NOMO-1 (cell line): Measurements from ENCODE around the gene SLC39A5.
"Not testable (repeated sequence)": the region's sequence is repeated elsewhere in the genome, so short reads cannot be mapped to it uniquely, and the experiment has no call there.

Experiments used
- DNase-seq, 2 experiments: peaks; one replicate each; lab custom pipeline; 2025; ENCODE audit not compliant: unreplicated experiment in 2 of 2; lab: John Stamatoyannopoulos, UW

The SLC39A5 gene

DNA sequence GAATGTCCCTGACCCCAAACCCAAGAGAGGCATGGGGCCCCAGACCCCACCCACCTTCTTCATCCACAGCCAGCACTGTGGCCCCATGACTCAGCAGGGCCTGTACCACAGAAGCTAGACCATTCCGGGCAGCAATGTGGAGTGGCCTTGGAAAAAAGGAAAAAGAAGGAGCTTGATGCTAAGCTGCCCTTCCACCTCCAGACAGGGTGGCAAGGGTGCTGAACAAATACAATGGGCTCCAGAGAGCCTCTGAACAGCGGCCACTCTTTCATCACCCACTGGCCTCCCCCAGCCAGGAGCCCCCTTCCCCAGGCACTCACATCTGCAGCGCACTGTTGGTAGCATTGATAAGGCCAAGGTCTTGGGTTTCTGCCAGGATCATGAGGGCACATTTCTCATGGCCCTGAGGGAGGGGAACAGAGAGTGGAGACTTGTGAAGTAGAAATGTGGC lies 13.9 kb downstream of the SLC39A5 start:
- no peak for DNase-seq

DNA sequence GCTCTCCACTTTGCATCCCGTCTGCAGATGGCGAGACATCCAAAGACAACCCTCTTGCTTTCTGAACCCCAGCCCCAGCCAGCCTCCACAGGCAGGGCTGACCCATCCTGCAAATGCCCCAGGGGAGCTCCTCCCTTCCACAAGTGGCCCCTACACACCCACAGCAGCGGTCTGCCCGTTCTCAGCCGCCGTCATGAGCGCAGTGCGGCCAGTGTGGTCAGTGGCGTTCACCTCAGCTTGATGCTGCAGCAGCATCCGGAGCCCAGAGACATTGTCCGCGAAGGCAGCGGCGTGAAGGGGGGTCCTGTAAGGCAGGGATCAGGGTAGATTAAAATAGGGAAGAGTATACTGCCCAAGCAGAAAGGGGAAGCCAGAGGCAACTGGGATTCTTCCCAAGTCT lies 14.6 kb downstream of the SLC39A5 start:
- no peak for DNase-seq

GRCh38 chr12:56247923-56248322 lies 18.1 kb downstream of the SLC39A5 start:
- DNase-seq = no peak

GRCh38 chr12:56248711-56249110 lies 18.9 kb downstream of the SLC39A5 start:
- DNase-seq = no peak

DNA sequence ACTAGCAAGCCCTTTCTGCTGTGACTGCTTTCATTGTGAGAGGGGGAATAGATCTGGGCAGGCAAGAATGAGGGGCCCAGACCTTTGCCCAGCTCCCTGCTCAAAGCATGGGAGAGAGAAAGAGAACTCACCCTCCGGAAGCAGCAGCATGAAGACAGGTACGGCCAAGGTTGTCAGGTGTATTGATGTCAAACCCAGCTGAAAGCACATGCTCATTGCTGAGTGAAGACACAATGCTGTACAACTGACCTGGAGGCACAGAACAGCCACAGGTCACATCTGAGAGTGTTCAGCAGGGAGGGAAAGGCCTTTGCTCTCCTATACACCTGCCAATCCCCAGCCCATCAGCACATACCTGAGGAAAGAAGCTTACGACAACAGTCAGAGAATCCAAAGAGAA lies 22.8 kb downstream of the SLC39A5 start:
- no peak for DNase-seq

- no peak for DNase-seq
Measured at GRCh38 chr12:56253091-56253490, 23.2 kb downstream of the SLC39A5 start.

GRCh38 chr12:56255671-56256070 lies 25.8 kb downstream of the SLC39A5 start:
- no peak for DNase-seq

- no peak for DNase-seq
Measured at GRCh38 chr12:56256326-56256960, 26.6 kb downstream of the SLC39A5 start.

- DNase-seq = no peak
Measured at GRCh38 chr12:56257071-56257470, 27.2 kb downstream of the SLC39A5 start.

GRCh38 chr12:56257491-56258067 lies 27.7 kb downstream of the SLC39A5 start:
- no peak for DNase-seq

- DNase-seq = peak; percentile 65 to 76
Measured at GRCh38 chr12:56258068-56258819, 28.4 kb downstream of the SLC39A5 start, which contains the start of gene ANKRD52. Gene ANKRD52, minus strand, starts transcription at chr12:56258384. Its CDS starts 115 bp downstream, at chr12:56258269.

DNA sequence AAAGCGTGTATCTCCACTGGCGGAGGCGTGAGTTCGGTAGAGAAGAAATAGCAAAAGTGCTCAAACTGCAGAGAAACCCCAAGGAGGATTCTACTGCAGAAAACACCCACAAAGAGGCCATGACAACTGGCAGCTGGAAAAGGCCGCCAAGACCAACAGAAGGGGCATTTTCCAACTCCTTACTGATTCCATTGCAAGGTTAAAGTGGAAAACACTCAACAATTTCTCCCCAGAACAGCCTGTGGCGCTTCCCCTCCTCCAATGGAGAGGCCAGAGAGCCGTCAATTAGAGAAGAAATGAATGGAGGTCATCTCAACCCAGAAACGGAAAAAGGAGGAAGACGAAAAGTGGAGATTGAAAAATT lies 29.0 kb downstream of the SLC39A5 start:
- peak; percentile 27 to 34 for DNase-seq

GRCh38 chr12:56260380-56260779 lies 30.5 kb downstream of the SLC39A5 start:
- DNase-seq = no peak

- no peak for DNase-seq
Measured at GRCh38 chr12:56260921-56261320, 31.1 kb downstream of the SLC39A5 start.

DNA sequence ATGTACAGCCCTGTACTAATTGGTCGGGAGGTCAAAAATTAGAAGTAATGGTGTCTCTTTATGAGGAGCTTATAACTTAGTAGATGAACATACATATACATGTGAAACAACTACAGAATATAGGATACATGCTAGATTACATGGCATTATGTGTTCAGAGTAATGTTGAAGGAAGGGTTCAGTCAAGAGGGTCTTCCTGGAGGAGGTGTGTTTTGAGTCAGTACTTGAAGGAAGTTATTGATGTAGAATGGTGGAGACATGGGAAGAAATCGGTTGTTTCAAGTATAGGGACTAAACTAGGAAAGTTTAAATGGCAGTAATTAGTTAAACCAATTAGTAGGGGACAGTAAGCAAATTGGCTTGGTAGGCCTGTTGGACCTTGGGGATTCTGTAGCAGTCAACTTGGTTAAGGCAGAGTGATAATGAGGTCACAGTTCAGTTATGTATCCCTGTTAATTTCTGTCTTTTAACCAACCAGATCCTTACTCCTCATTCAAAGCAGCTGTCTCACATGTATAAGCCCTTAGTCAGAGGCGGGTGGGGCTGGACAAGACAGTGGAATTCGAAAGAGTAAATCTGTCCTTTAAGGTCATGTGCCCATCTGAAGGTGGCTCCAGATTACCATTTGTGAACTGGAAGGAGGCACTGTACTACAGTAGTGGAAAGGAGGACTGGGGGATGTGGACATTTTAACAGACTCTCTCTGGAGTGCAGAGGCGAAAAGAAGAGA lies 31.8 kb downstream of the SLC39A5 start:
- DNase-seq = no peak

DNA sequence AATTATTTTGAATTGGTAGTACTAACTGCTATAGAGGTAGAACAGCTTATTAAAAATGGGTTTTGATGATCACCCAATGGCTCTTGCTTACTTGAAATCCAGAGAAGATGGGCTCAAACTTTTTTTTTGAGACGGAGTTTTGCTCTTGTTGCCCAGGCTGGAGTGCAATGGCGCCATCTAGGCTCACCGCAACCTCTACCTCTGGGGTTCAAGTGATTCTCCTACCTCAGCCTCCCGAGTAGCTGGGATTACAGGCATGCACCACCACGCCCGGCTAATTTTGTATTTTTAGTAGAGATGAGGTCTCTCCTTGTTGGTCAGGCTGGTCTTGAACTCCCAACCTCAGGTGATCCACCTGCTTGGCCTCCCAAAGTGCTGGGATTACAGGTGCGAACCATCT lies 33.1 kb downstream of the SLC39A5 start:
- DNase-seq = not testable (repeated sequence)

DNA sequence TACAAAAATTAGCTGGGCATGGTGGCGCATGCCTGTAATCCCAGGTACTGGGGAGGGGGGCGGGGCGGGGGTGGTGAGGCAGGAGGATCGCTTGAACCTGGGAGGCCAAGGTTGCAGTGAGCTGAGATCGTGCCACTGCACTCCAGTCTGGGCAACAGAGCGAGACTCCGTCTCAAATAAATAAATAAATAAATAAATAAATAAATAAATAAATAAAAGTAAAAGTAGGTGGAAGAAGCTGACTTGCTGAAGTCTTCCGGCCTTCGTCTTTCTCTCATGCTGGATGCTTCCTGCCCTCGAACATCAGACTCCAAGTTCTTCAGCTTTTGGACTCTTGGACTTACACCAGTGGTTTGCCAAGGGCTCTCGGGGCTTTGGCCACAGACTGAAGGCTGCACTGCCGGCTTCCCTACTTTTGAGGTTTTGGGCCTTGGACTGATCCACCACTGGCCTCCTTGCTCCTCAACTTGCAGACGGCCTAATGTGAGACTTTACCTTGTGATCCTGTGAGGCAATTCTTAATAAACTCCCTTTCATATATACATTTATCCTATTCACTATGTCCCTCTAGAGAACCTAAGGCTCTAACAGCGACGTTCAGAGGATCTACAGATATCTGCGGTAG lies 36.3 kb downstream of the SLC39A5 start:
- DNase-seq = not testable (repeated sequence)

GRCh38 chr12:56266693-56267442 lies 37.0 kb downstream of the SLC39A5 start, which contains the start of gene COQ10A:
Gene COQ10A, plus strand, starts transcription at chr12:56266942. Its CDS starts 177 bp downstream, at chr12:56267119.
- DNase-seq = peak; percentile 80 to 85

GRCh38 chr12:56267443-56268071 lies 37.7 kb downstream of the SLC39A5 start:
- no peak for DNase-seq
